ENCODE results near the gene TSPEAR. TPM values are rescaled to one million over a fixed set of nuclear protein-coding genes. Genes with fewer than 3 reads are reported as not detected.

TSPEAR gene
- total RNA-seq, 2 donors from 2014 or later: 1.5 to 6.0 TPM

DNA sequence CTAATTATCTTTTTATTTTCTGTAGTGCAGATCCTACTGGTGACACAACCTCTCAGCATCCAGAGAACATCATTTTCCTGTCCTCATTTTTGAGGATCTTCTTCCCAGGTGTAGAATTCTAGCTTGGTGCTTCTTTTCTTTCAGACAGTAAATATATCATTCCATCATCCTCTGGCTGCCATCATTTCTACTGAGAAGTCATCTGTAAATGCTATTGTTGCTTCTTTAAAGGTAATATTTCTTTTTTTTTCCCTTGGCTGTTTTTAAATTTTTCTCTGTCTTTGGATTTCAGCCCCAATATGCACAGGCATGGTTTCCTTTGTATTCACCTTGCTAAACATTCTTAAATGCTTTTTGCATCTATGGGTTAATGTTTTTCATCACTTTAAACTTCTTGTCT lies 87.8 kb downstream of the TSPEAR start:
- H3K27me3 Mint-ChIP-seq (ENCODE audit: insufficient read depth): peaks cover 1% of the 10 kb centered on the region
- Histone ChIP-seq H3K27me3 (ENCODE audit: control insufficient read depth, insufficient read depth, low read length, poor library complexity, severe bottlenecking) (no peaks in the 10 kb centered on the region), H3K9ac (ENCODE audit: extremely low read depth, low read length, poor library complexity, severe bottlenecking) (no peak overlapping the region), H3K9me3 (ENCODE audit: control insufficient read depth, low read length) (peaks cover 58% of the 10 kb centered on the region), H3K4me3 (ENCODE audit: low read length) (no peak overlapping the region), H3K4me1 (ENCODE audit: control insufficient read depth, insufficient read depth, low read length) (no peaks in the 10 kb centered on the region), H3K27ac (ENCODE audit: low read depth, low read length) (no peak overlapping the region), H3K36me3 (ENCODE audit: control insufficient read depth, insufficient read depth, low read length) (no peaks in the 10 kb centered on the region)
- TF ChIP-seq, protein P1, sequence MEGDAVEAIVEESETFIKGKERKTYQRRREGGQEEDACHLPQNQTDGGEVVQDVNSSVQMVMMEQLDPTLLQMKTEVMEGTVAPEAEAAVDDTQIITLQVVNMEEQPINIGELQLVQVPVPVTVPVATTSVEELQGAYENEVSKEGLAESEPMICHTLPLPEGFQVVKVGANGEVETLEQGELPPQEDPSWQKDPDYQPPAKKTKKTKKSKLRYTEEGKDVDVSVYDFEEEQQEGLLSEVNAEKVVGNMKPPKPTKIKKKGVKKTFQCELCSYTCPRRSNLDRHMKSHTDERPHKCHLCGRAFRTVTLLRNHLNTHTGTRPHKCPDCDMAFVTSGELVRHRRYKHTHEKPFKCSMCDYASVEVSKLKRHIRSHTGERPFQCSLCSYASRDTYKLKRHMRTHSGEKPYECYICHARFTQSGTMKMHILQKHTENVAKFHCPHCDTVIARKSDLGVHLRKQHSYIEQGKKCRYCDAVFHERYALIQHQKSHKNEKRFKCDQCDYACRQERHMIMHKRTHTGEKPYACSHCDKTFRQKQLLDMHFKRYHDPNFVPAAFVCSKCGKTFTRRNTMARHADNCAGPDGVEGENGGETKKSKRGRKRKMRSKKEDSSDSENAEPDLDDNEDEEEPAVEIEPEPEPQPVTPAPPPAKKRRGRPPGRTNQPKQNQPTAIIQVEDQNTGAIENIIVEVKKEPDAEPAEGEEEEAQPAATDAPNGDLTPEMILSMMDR (conservative IDR thresholded peaks at IDR 0.05): no peak
- H3K4me3 Mint-ChIP-seq: no peak overlapping the region
- no peak for DNase-seq
- H3K9me3 Mint-ChIP-seq: peaks cover 58% of the 10 kb centered on the region
- H3K27ac Mint-ChIP-seq: no peak overlapping the region
- no peaks in the 10 kb centered on the region for H3K36me3 Mint-ChIP-seq (ENCODE audit: low read depth)
- no peaks in the 10 kb centered on the region for H3K4me1 Mint-ChIP-seq

- TF ChIP-seq, protein P1 (conservative IDR thresholded peaks at IDR 0.05): no peak
- Mint-ChIP-seq H3K27ac (no peak overlapping the region), H3K4me1 (peaks cover 4% of the 10 kb centered on the region), H3K36me3 (ENCODE audit: low read depth) (no peaks in the 10 kb centered on the region), H3K27me3 (ENCODE audit: insufficient read depth) (no peaks in the 10 kb centered on the region), H3K4me3 (no peak overlapping the region), H3K9me3 (peaks cover 56% of the 10 kb centered on the region)
- Histone ChIP-seq H3K27ac (ENCODE audit: low read depth, low read length) (no peak overlapping the region), H3K4me3 (ENCODE audit: low read length) (no peak overlapping the region), H3K27me3 (ENCODE audit: control insufficient read depth, insufficient read depth, low read length, poor library complexity, severe bottlenecking) (no peaks in the 10 kb centered on the region), H3K4me1 (ENCODE audit: control insufficient read depth, insufficient read depth, low read length) (no peaks in the 10 kb centered on the region), H3K36me3 (ENCODE audit: control insufficient read depth, insufficient read depth, low read length) (no peaks in the 10 kb centered on the region), H3K9me3 (ENCODE audit: control insufficient read depth, low read length) (peaks cover 54% of the 10 kb centered on the region), H3K9ac (ENCODE audit: extremely low read depth, low read length, poor library complexity, severe bottlenecking) (no peak overlapping the region)
- DNase-seq: no peak
- WGBS, 2 experiments (ENCODE audit: insufficient coverage in 1 of 2, insufficient read length in 1 of 2): 88 to 94% methylated on average over 5 to 6 of the region's 6 CpGs
Measured at GRCh38 chr21:44619886-44620285, 91.5 kb downstream of the TSPEAR start.

- Mint-ChIP-seq H3K9me3 (peaks cover 46% of the 10 kb centered on the region), H3K4me1 (peaks cover 4% of the 10 kb centered on the region), H3K27me3 (ENCODE audit: insufficient read depth) (peaks cover 2% of the 10 kb centered on the region), H3K27ac (no peak overlapping the region), H3K4me3 (no peak overlapping the region), H3K36me3 (ENCODE audit: low read depth) (no peaks in the 10 kb centered on the region)
- no peak for DNase-seq
- Histone ChIP-seq H3K4me1 (ENCODE audit: control insufficient read depth, insufficient read depth, low read length) (no peaks in the 10 kb centered on the region), H3K4me3 (ENCODE audit: low read length) (no peak overlapping the region), H3K9ac (ENCODE audit: extremely low read depth, low read length, poor library complexity, severe bottlenecking) (no peak overlapping the region), H3K27ac (ENCODE audit: low read depth, low read length) (no peak overlapping the region), H3K27me3 (ENCODE audit: control insufficient read depth, insufficient read depth, low read length, poor library complexity, severe bottlenecking) (no peaks in the 10 kb centered on the region), H3K36me3 (ENCODE audit: control insufficient read depth, insufficient read depth, low read length) (no peaks in the 10 kb centered on the region), H3K9me3 (ENCODE audit: control insufficient read depth, low read length) (peaks cover 44% of the 10 kb centered on the region)
- 95 to 97% methylated on average over 3 of the region's 3 CpGs for WGBS, 2 experiments (ENCODE audit: insufficient coverage in 1 of 2, insufficient read length in 1 of 2)
- TF ChIP-seq, protein P1 (conservative IDR thresholded peaks at IDR 0.05): no peak
Measured at GRCh38 chr21:44618909-44619308, 92.5 kb downstream of the TSPEAR start.

Data from endodermal cell (in vitro differentiated cells).